ENCODE measurements around the gene DHRS2. TPM values are rescaled to one million over a fixed set of nuclear protein-coding genes. Genes with fewer than 3 reads are reported as not detected.

DHRS2 gene
- total and polyA plus RNA-seq, 2 of the 13 experiments (the other 11 are each of a cell fraction or from before 2014, with no cell fraction given), result 1,621 to 3,021 TPM

DNA sequence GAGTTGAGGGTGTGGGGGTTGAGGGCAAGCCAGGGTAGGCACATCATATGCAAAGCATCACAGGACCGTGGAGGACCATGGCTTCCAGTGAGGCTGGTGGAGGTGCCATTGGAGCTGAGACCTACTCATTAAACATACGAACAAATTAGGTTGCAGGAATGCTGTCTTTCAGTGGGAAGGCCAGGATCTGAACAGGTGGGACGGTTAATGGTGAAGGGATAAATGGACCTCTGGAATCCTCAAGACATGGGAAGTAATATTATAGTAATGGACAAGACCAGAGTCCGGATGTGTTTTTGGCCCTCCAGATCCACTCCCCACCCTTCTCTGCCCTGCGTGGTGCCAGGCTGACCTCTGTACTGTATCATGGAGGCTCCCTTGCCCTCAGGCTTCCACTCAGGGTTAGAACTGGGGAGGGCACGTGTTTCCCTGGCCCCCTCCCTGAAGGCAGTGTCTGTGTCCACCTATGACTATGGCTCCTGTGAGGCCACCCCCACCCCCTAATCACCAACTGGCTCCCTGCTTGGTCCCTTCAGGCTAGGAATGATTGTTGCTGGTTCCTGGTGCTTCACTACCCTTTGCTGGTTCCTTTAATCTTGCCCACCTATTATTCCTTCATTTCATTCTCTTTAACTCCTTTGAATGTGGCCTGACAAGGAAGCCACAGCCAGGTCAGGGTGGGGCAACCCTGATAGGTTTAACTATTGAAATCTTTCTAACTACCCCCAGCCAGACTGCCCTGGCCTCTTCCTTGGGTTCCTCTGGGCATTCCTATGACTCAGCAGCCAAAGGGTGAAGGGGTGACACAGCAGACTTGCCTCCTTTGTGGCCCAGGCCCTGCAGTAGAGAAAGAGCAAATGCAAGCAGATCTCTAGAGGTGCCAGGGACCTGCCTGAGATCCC, 10.7 kb downstream of the DHRS2 start (continued):
- TF ChIP-seq EEA1 (CRISPR knock-in tag; IDR thresholded peaks at IDR 0.05; ENCODE audit: borderline replicate concordance) (no peak), CHD2 (IDR thresholded peaks at IDR 0.05; ENCODE audit: low read depth, low read length) (peak; percentile 78), ZNF883 (CRISPR knock-in tag; IDR thresholded peaks at IDR 0.05; ENCODE audit: not compliant biosample characterization) (peak; percentile 57), REXO4 (CRISPR knock-in tag; IDR thresholded peaks at IDR 0.05; ENCODE audit: borderline replicate concordance) (peak; percentile 43; the same call in 1 of the 2 replicates), HIVEP1 (CRISPR knock-in tag; IDR thresholded peaks at IDR 0.05) (0 out of 2 replicates have a peak, but pooled peaks have one; percentile 12), ZNF547 (CRISPR knock-in tag; IDR thresholded peaks at IDR 0.05) (peak; percentile 57; the same call in 1 of the 2 replicates), PAX8 (CRISPR knock-in tag; IDR thresholded peaks at IDR 0.05; ENCODE audit: borderline replicate concordance) (0 out of 2 replicates have a peak, but pooled peaks have one; percentile 26), MLLT10 (CRISPR knock-in tag; IDR thresholded peaks at IDR 0.05) (no peak), ZNF766 (CRISPR knock-in tag; IDR thresholded peaks at IDR 0.05; ENCODE audit: borderline replicate concordance) (no peak), RARG (CRISPR knock-in tag; IDR thresholded peaks at IDR 0.05; ENCODE audit: low read depth) (0 out of 2 replicates have a peak, but pooled peaks have one; percentile 70), CCAR2 (optimal IDR thresholded peaks at IDR 0.05; ENCODE audit: low read depth, low read length) (peak; percentile 78), THAP7 (CRISPR knock-in tag; IDR thresholded peaks at IDR 0.05) (peak; percentile 67; the same call in 1 of the 2 replicates), ZNF451 (CRISPR knock-in tag; IDR thresholded peaks at IDR 0.05) (peak; percentile 40; the same call in 1 of the 2 replicates), ZBTB40 (IDR thresholded peaks at IDR 0.05) (no peak), ZBTB40 (CRISPR knock-in tag; IDR thresholded peaks at IDR 0.05) (peak; percentile 48; the same call in 1 of the 2 replicates), ZNF274 (CRISPR knock-in tag; IDR thresholded peaks at IDR 0.05) (0 out of 2 replicates have a peak, but pooled peaks have one; percentile 58)
- TF ChIP-seq, protein P1, sequence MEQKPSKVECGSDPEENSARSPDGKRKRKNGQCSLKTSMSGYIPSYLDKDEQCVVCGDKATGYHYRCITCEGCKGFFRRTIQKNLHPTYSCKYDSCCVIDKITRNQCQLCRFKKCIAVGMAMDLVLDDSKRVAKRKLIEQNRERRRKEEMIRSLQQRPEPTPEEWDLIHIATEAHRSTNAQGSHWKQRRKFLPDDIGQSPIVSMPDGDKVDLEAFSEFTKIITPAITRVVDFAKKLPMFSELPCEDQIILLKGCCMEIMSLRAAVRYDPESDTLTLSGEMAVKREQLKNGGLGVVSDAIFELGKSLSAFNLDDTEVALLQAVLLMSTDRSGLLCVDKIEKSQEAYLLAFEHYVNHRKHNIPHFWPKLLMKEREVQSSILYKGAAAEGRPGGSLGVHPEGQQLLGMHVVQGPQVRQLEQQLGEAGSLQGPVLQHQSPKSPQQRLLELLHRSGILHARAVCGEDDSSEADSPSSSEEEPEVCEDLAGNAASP (CRISPR knock-in tag; IDR thresholded peaks at IDR 0.05; ENCODE audit: borderline replicate concordance), result 0 out of 2 replicates have a peak, but pooled peaks have one; percentile 4

All from HepG2 (cell line).